ENCODE results near the gene DCHS2.

DNA sequence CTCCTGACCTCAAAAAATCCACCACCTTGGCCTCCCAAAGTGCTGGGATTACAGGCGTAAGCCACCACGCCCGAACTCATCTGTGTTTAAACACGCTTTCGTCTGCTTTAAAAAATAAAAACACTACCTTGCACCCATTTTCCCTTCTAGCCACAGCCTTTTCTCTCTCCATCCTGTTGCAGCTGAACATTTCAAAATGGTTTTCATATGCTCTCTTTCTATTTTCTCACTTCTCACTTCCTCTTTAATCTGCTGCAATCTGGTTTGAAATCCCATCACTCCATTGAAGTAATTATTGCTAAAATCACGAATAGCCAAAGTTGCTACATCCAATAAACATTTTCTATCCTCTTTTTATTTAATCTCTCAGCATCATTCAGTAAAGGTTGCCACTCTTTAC lies 70.0 kb downstream of the DCHS2 start:
- TF ChIP-seq, protein P1, sequence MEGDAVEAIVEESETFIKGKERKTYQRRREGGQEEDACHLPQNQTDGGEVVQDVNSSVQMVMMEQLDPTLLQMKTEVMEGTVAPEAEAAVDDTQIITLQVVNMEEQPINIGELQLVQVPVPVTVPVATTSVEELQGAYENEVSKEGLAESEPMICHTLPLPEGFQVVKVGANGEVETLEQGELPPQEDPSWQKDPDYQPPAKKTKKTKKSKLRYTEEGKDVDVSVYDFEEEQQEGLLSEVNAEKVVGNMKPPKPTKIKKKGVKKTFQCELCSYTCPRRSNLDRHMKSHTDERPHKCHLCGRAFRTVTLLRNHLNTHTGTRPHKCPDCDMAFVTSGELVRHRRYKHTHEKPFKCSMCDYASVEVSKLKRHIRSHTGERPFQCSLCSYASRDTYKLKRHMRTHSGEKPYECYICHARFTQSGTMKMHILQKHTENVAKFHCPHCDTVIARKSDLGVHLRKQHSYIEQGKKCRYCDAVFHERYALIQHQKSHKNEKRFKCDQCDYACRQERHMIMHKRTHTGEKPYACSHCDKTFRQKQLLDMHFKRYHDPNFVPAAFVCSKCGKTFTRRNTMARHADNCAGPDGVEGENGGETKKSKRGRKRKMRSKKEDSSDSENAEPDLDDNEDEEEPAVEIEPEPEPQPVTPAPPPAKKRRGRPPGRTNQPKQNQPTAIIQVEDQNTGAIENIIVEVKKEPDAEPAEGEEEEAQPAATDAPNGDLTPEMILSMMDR (IDR thresholded peaks at IDR 0.05) = no peak
- no peak for TF ChIP-seq POLR2A (IDR thresholded peaks at IDR 0.05)
